Left cardiac atrium (tissue), 4 donors: Measurements from ENCODE around the gene UGT1A3. TPM values are rescaled to one million over a fixed set of nuclear protein-coding genes. Genes with fewer than 3 reads are reported as not detected.
"Not testable (repeated sequence)": the region's sequence is repeated elsewhere in the genome, so short reads cannot be mapped to it uniquely, and the experiment has no call there.

Source experiments
- ATAC-seq, 2 donors: fragments of 200-7000 bp; cut with Tn5 transposase; one replicate each; pipeline ENCODE4 v1.9.1; 2020; ENCODE audit warnings: mild to moderate bottlenecking in 2 of 2, moderate library complexity in 2 of 2
- DNase-seq: peaks from one replicate; pipeline ENCODE4 v3.0.0-alpha.2; 2020
- intact Hi-C, 2 donors: fragments of 100-400 bp; cut with DNase I; formaldehyde crosslinking; loops; one replicate each; pipeline versions ENCODE4 v1.14.1 to v1.15.1; 2022 to 2023
- long read RNA-seq: library from polyadenylated mRNA; unstranded; transcript quantifications from one replicate; pipeline ENCODE4 v2.0.0, GENCODE V29; 2021
- total RNA-seq, 2 donors: library from RNA; stranded (reverse); fragmentation: NEBNext Ultra II Directional; extraction: Animal tissue kit (Norgen Biotek cat#: 25700); gene quantifications; one replicate each; pipeline ENCODE4 v1.2.1, GENCODE V29; 2021
- donor health status: DM: no; HTN: yes; CAD: no.
- donor health status: DM: no; HTN: yes; CAD: no; lungs with severe emphysema.
- donor health status: DM: yes; HTN: yes; CAD: no.
- donor health status: Dilated cardiomyopathy.

The UGT1A3 gene
- total RNA-seq = not detected
- long read RNA-seq = 0 reads

- DNase-seq (no peak), ATAC-seq (no peak)
- intact Hi-C loops = no loop called here
Observed at GRCh38 chr2:233728723-233729301, at the start of gene UGT1A3. TSS of gene UGT1A3 (plus strand) at chr2:233729042. CDS start at chr2:233729127, 85 bp downstream.

DNA sequence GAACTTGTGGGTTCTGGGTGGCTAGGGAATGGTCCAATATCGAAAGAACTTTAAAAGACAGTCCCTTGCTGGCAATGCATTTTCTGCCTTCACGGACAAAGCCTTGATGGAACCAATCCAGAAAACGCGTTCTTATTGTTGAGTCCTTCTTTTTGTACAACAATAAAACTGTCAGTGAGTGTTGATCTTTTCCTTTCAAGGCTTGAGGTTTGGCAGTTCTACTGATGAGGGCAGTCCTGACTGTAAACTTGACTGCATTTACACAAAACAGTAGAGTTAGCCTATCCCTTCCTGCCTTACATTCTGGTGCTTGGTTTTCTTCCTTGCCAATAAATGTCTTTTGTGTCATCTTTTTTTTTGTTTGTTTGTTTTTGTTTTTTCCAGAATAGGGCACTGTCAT, 49.6 kb upstream of the UGT1A3 start:
- ATAC-seq = no peak
- DNase-seq = no peak
- intact Hi-C loops = no loop called here

DNA sequence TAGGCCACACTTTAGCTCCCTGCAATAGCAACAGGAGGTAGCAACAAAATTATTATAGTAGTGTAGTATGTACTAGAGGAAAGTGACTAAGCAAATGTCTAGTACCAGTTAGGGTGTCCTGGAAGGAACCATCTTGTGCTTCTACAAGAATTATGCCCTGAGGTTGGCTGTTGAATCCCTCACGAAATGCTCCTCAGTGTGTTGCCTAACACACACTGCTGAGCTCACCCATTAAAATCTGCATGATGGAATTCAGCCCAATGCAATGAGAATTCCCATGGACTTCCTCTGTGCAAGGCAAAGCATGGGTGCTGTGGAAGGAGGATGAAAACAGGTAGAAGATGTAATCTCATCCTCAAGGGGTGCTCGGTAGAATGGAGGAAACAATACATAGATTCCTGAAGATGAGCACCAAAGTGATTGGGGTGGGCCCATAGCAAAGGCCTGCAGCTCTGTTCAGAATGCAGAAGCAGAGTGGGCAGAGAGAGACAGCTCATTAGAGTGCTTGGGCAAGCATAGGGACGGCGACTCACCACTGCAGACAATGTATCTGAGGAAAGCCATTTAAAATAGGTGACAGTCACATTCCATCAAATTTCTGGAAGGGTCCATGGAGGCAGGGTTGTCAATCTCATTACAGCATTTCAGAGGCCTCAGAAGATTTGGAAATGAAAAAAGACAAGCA, 48.3 kb upstream of the UGT1A3 start:
- DNase-seq = no peak
- no peak for ATAC-seq
- intact Hi-C loops = no loop called here

- ATAC-seq = no peak
- intact Hi-C loops = no loop called here
- no peak for DNase-seq
Observed at GRCh38 chr2:233681521-233682099, 47.2 kb upstream of the UGT1A3 start, which contains the start of gene UGT1A7. TSS of gene UGT1A7 (plus strand) at chr2:233681901. CDS start at chr2:233681938, 37 bp downstream.

DNA sequence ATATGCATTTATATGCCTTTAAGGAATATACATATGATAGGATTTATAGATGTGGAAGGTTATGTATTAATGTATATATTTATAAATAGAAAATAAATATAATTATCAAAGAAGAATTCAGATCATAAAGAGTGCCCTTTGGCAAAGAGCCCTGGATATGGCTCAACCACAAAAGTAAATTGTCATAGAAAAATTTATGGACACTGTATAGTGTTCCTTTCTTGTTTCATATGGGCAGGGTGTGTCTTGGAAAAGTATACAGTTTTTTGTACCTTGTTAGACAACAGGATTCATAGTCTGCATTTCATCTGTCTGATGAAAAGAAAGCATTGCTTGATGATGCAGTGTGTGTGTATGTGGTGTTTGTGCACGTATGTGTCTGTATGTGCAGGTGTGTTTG, 44.2 kb upstream of the UGT1A3 start:
- no peak for DNase-seq
- intact Hi-C loops = no loop called here
- no peak for ATAC-seq

DNA sequence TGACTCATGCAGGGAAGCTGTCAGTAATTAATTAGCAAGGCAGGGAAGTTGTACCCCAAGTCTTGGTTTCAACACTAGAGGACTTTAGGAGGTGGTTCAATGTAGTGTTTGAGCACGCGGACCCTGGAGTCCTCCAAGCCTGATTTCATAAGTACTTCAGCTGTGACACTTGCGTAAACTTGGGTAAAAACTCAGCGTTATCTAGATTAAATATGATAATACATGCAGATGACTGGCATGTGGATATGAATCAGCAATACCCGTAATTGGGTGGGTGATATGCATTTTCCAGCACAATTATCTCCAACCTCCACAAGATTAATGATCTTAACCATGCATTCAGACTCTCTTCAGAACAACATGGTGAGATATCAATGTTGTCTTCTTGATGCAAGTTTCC, 41.9 kb upstream of the UGT1A3 start:
- intact Hi-C loops = no loop called here
- ATAC-seq (no peak), DNase-seq (no peak)

DNA sequence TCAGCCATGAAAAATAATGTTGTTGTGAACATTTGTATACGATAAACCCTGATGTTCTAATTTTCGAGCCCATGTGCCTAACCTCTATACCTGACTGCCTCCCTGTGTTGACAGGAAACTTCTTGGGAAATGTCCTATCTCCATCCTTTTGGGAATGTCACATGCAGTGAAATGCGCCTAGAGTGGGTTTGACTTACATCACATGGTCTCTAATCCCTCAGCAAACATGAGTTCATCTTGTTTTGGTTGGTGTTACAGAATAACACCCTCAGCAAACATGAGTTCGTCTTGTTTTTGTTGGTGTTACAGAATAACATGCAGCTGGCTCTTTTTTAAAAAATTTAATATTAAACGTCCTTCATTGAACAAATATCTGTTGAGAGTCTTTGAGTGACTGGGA, 40.5 kb upstream of the UGT1A3 start:
- no peak for ATAC-seq
- DNase-seq = no peak
- intact Hi-C loops = no loop called here

- ATAC-seq = no peak
- intact Hi-C loops = no loop called here
- no peak for DNase-seq
Observed at GRCh38 chr2:233689031-233689430, 39.8 kb upstream of the UGT1A3 start.

- DNase-seq (no peak), ATAC-seq (no peak)
- intact Hi-C loops = no loop called here
Observed at GRCh38 chr2:233689501-233689900, 39.3 kb upstream of the UGT1A3 start.

GRCh38 chr2:233690444-233690843, 38.4 kb upstream of the UGT1A3 start:
- DNase-seq (no peak), ATAC-seq (no peak)
- intact Hi-C loops = no loop called here

- ATAC-seq (no peak), DNase-seq (no peak)
- intact Hi-C loops = no loop called here
Observed at GRCh38 chr2:233691443-233692433, 37.1 kb upstream of the UGT1A3 start.

DNA sequence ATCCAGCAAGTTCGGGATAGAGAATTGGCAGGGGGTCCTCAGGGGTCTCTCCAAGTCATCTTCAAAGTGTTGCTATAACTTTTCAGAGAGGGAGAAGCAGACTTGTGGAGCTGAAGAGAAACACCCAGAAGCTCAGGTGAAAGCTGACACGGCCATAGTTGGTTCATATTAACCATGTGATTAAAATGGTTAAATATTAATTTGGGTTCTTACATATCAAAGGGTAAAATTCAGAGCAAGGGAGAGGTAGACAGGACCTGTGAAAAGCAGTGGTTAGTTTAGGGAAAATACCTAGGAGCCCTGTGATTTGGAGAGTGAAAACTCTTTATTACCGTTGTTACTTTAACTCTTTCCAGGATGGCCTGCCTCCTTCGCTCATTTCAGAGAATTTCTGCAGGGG, 36.2 kb upstream of the UGT1A3 start, which contains the start of gene UGT1A6:
UGT1A6 (plus strand) TSS at position 243 of the 400 bp plus-strand sequence; CDS start at position 358, 115 bp downstream.
- DNase-seq (no peak), ATAC-seq (no peak)
- intact Hi-C loops = no loop called here

DNA sequence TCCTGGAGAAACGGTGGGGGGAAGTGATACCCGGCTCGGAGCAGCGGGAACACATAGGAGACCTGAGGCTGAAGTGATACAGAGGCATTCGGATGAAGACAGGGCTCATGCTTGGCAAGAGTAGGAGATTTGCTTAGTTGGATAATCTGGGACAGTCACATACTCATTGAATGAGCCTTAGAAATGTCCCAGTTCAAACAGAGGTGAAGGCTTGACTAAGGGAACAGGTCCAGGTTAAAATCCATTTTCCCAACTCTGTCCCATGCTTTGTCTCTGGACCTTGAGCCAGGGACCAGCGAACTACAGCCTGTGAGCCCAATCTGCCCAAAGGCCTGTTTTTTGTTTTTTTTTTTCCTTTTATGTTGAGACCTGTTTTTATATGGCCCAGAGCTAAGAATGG, 34.9 kb upstream of the UGT1A3 start:
- DNase-seq (no peak), ATAC-seq (no peak)
- intact Hi-C loops = no loop called here

- intact Hi-C loops = no loop called here
- ATAC-seq (no peak), DNase-seq (no peak)
Observed at GRCh38 chr2:233698740-233699139, 30.1 kb upstream of the UGT1A3 start.

- ATAC-seq = no peak
- DNase-seq = no peak
- intact Hi-C loops = no loop called here
Observed at GRCh38 chr2:233699424-233700027, 29.3 kb upstream of the UGT1A3 start.

- no peak for DNase-seq
- ATAC-seq = peak in 1 of 2 donors; percentile 44
- intact Hi-C loops = no loop called here
Observed at GRCh38 chr2:233700028-233700635, 28.7 kb upstream of the UGT1A3 start.

DNA sequence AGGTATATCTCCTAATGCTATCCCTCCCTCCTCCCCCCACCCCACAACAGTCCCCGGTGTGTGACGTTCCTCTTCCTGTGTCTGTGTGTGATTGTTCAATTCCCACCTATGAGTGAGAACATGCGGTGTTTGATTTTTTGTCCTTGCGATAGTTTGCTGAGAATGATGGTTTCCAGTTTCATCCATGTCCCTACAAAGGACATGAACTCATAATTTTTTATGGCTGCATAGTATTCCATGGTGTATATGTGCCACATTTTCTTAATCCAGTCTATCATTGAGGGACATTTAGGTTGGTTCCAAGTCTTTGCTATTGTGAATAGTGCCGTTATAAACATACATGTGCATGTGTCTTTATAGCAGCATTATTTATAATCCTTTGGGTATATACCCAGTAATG, 28.0 kb upstream of the UGT1A3 start:
- intact Hi-C loops, DNase-seq, ATAC-seq: not testable (repeated sequence)

GRCh38 chr2:233702238-233702637, 26.6 kb upstream of the UGT1A3 start:
- ATAC-seq (no peak), DNase-seq (no peak)
- intact Hi-C loops = no loop called here
